ENCODE data around the gene TICRR. TPM values are rescaled to one million over a fixed set of nuclear protein-coding genes. Genes with fewer than 3 reads are reported as not detected.

TICRR gene
- total and polyA plus RNA-seq, 2 experiments from 2014 or later, result 0.91 to 2.3 TPM

DNA sequence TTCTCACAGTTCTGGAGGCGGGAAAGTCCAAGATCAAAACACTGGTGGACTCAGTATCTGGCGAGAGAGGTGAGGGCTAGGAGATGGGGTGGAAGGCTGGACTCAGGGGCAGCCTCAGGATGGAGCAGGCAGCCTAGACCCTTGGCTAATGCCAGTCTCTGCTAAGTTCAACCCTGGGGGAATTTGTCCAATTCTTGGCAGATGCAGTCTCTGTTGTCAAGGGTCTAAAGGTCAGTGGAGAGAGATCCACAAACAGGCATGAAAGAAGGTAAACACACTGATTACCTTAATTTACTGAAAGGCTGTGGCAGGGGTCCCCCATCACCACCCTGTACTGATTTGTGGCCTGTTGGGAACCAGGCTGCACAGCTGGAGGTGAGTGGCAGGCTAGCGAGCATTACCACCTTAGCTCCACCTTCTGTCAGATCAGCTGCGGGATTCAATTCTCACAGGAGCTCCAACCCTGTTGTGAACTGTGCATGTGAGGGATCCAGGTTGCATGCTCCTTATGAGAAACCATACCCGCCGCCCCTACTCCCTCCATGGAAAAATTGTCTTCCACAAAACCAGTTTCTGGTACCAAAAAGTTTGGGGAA, 46.4 kb upstream of the TICRR start:
- Histone ChIP-seq H3K36me3 (replicated peaks; ENCODE audit: insufficient read depth, low read depth) (no peaks in the 10 kb centered on the region), H3K27me3 (no peaks in the 10 kb centered on the region), H3K4me3 (no peak overlapping the region), H3K9me2 (replicated peaks; ENCODE audit: insufficient read depth) (no peaks in the 10 kb centered on the region), H4K20me1 (ENCODE audit: insufficient read depth, poor library complexity, severe bottlenecking) (no peaks in the 10 kb centered on the region), H3K4me1 (ENCODE audit: insufficient read depth) (no peaks in the 10 kb centered on the region), H3K27ac (no peak overlapping the region), H3K9me3 (ENCODE audit: low read depth) (no peaks in the 10 kb centered on the region), H2AFZ (no peak overlapping the region), H3K79me2 (no peaks in the 10 kb centered on the region), H3K4me2 (no peak overlapping the region)
- TF ChIP-seq, protein P1, sequence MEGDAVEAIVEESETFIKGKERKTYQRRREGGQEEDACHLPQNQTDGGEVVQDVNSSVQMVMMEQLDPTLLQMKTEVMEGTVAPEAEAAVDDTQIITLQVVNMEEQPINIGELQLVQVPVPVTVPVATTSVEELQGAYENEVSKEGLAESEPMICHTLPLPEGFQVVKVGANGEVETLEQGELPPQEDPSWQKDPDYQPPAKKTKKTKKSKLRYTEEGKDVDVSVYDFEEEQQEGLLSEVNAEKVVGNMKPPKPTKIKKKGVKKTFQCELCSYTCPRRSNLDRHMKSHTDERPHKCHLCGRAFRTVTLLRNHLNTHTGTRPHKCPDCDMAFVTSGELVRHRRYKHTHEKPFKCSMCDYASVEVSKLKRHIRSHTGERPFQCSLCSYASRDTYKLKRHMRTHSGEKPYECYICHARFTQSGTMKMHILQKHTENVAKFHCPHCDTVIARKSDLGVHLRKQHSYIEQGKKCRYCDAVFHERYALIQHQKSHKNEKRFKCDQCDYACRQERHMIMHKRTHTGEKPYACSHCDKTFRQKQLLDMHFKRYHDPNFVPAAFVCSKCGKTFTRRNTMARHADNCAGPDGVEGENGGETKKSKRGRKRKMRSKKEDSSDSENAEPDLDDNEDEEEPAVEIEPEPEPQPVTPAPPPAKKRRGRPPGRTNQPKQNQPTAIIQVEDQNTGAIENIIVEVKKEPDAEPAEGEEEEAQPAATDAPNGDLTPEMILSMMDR (IDR thresholded peaks at IDR 0.05; ENCODE audit: poor library complexity), result no peak
- TF ChIP-seq EZH2phosphoT487 (IDR thresholded peaks at IDR 0.05; ENCODE audit: low read depth, severe bottlenecking, unreplicated experiment) (no peak), EZH2 (IDR thresholded peaks at IDR 0.05; ENCODE audit: borderline replicate concordance) (no peak)
- no peak for DNase-seq (ENCODE audit: low spot score)
- WGBS (ENCODE audit: low lambda C conversion rate, missing lambda C conversion rate), result 85% methylated on average over 6 of the region's 6 CpGs

DNA sequence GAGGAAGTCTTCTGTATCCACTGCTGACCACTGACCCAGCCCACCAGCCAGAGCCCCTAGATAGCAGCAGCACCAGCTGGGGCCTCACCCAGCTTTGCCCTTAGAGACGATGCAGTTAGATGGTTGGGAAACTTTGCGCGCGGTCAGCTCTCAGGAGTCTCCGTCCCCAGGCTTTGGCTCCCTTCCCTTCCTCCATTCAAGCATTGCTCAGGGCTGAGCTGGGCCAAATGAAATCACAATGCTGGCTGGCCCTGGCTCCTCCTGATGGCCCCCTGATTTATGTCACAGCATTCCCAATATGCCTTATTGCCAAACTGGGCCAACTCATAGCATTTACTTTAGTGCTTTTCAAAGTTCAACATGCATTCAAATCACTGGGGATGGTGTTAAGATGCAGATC, 44.3 kb upstream of the TICRR start:
- Histone ChIP-seq H3K79me2 (no peaks in the 10 kb centered on the region), H3K4me3 (no peak overlapping the region), H3K27me3 (no peaks in the 10 kb centered on the region), H4K20me1 (ENCODE audit: insufficient read depth, poor library complexity, severe bottlenecking) (no peaks in the 10 kb centered on the region), H2AFZ (no peak overlapping the region), H3K36me3 (replicated peaks; ENCODE audit: insufficient read depth, low read depth) (no peaks in the 10 kb centered on the region), H3K9me3 (ENCODE audit: low read depth) (no peaks in the 10 kb centered on the region), H3K4me1 (ENCODE audit: insufficient read depth) (no peaks in the 10 kb centered on the region), H3K9me2 (replicated peaks; ENCODE audit: insufficient read depth) (no peaks in the 10 kb centered on the region), H3K27ac (no peak overlapping the region), H3K4me2 (no peak overlapping the region)
- no peak for DNase-seq (ENCODE audit: low spot score)
- WGBS (ENCODE audit: low lambda C conversion rate, missing lambda C conversion rate), result 97% methylated on average over 4 of the region's 5 CpGs
- no peak for TF ChIP-seq EZH2 (IDR thresholded peaks at IDR 0.05; ENCODE audit: borderline replicate concordance)
- TF ChIP-seq, protein P1 (IDR thresholded peaks at IDR 0.05; ENCODE audit: poor library complexity), result no peak
- no peak for TF ChIP-seq EZH2phosphoT487 (IDR thresholded peaks at IDR 0.05; ENCODE audit: low read depth, severe bottlenecking, unreplicated experiment)

DNA sequence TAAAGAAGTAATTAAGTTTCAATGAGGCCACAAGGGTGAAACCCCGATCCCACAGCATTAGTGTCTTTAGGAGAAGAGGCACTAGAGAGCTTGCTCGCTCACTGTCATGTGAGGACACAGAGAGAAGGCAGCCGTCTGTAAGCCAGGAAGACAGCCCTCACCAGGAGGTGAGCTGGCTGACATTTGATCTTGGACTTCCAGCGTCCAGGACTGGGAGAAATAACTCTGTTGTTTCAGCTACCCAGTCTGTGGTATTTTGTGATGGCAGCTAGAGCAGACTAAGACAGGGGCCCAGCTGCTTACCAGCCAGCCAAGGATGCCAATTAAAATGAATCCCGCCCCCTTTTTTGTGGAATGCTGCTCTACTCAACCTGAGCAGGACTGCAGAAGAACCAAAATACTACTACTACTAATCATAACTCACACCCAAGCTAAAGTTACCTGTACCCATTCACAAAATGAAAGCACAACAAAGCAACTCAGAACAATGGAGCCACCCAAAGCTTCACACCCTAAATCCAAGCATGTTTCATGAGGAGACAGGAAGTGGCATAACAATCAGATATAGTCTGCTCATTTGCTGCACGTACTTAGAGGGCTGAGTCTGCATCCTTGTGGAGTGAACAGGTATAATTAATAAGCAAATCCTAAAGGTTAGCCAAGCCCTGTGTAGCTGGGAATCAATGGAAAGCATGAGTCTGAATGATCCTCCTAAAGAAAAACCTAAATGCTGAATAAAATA, 43.3 kb upstream of the TICRR start:
- Histone ChIP-seq H3K9me2 (replicated peaks; ENCODE audit: insufficient read depth) (no peaks in the 10 kb centered on the region), H3K9me3 (ENCODE audit: low read depth) (no peaks in the 10 kb centered on the region), H3K27ac (no peak overlapping the region), H3K4me1 (ENCODE audit: insufficient read depth) (no peaks in the 10 kb centered on the region), H3K79me2 (no peaks in the 10 kb centered on the region), H3K27me3 (no peaks in the 10 kb centered on the region), H3K4me3 (no peak overlapping the region), H3K36me3 (replicated peaks; ENCODE audit: insufficient read depth, low read depth) (no peaks in the 10 kb centered on the region), H4K20me1 (ENCODE audit: insufficient read depth, poor library complexity, severe bottlenecking) (no peaks in the 10 kb centered on the region), H3K4me2 (no peak overlapping the region), H2AFZ (no peak overlapping the region)
- TF ChIP-seq EZH2phosphoT487 (IDR thresholded peaks at IDR 0.05; ENCODE audit: low read depth, severe bottlenecking, unreplicated experiment), result no peak
- TF ChIP-seq, protein P1 (IDR thresholded peaks at IDR 0.05; ENCODE audit: poor library complexity), result no peak
- no peak for TF ChIP-seq EZH2 (IDR thresholded peaks at IDR 0.05; ENCODE audit: borderline replicate concordance)
- DNase-seq (ENCODE audit: low spot score), result no peak
- 71% methylated on average over 6 of the region's 6 CpGs for WGBS (ENCODE audit: low lambda C conversion rate, missing lambda C conversion rate)

All from hepatocyte (in vitro differentiated cells).